WERI-Rb-1 (cell line): ENCODE data around the gene INPP4A.
A peak's percentile ranks its signal among the peaks of the same experiment; 100 is the strongest.

Experiments
- DNase-seq: peaks from one replicate; pipeline ENCODE4 v3.0.0-alpha.2; 2020
- H3K27ac ChIP-seq: fragments of 250-450 bp; sonication (Bioruptor Pico); 2 replicates; pipeline ENCODE4 v1.5.1; 2020; ENCODE audit warnings: mild to moderate bottlenecking, moderate library complexity
- H3K27me3 ChIP-seq: fragments of 250-450 bp; sonication (Bioruptor Pico); 2 replicates; pipeline ENCODE4 v1.5.1; 2021; ENCODE audit warnings: mild to moderate bottlenecking, low read depth, moderate library complexity; ENCODE audit not compliant: insufficient read depth, severe bottlenecking
- H3K36me3 ChIP-seq: fragments of 250-450 bp; sonication (Bioruptor Pico); 2 replicates; pipeline ENCODE4 v1.5.1; 2020; ENCODE audit warnings: mild to moderate bottlenecking, moderate library complexity
- H3K4me3 ChIP-seq: 2 replicates; pipeline ENCODE4 v1.5.1; 2011; ENCODE audit warnings: low read depth, mild to moderate bottlenecking, control low read depth, low read length
- H3K9me3 ChIP-seq: fragments of 250-450 bp; sonication (Bioruptor Pico); 2 replicates; pipeline ENCODE4 v1.5.1; 2021; ENCODE audit warnings: mild to moderate bottlenecking, moderate library complexity; ENCODE audit not compliant: severe bottlenecking
- TF ChIP-seq, protein P1 (sequence below): IDR thresholded peaks from 2 replicates; pipeline ENCODE4 v1.5.1; 2011; ENCODE audit warnings: low read depth, mild to moderate bottlenecking, control low read depth, inconsistent platforms, low read length

INPP4A gene

DNA sequence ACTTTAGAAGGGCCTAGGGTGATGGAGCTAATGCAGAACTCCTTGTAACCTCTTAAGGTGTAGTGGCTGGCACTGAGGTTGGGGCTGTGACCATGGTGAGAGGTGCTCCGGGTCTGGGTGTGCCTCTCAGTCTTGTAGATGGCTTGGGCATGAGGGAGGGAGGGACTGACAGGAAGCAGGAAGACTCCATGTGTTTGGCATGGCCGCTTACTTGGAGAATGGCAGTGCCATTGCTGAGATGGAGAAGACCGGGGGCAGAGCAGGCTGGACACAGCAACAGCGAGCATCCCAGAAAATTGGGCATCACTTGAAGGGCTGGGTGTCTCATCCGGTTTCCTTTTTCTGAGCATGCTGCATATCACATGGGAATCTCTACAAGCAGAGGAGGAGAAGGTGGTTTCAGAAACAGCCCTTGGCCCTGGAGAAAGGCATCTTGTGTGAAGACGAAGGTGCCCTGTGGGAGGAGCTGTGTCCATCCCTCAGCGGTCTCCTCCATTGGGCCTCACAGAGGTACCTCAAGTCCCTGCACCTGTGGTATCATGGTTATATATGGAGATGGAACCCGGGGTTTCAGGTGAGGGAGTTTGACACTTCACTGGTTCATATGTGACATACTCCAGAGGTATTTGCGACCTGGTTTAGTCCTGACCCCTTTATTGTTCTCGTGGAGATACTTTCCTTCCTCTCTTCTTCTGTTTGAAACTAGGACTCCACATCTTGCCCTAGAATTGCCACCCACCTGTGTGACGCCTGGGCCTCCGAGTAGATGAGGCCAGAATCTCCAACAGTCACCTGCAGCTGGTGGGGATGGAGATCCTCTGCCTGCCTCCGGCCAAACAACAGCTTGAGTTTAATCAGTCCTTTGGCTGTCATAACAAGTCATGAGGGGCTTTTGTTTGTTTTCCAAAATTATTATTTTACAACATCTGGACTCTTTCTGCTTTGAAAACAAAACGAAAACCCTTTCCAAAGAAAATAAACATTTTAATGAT is 45.6 kb downstream of the INPP4A start:
- Histone ChIP-seq H3K9me3 (peaks cover 3% of the 10 kb centered on the region), H3K27me3 (no peaks in the 10 kb centered on the region), H3K27ac (no peak overlapping the region; the same call in 1 of the 2 replicates), H3K4me3 (no peak overlapping the region), H3K36me3 (no peaks in the 10 kb centered on the region)
- TF ChIP-seq, protein P1, sequence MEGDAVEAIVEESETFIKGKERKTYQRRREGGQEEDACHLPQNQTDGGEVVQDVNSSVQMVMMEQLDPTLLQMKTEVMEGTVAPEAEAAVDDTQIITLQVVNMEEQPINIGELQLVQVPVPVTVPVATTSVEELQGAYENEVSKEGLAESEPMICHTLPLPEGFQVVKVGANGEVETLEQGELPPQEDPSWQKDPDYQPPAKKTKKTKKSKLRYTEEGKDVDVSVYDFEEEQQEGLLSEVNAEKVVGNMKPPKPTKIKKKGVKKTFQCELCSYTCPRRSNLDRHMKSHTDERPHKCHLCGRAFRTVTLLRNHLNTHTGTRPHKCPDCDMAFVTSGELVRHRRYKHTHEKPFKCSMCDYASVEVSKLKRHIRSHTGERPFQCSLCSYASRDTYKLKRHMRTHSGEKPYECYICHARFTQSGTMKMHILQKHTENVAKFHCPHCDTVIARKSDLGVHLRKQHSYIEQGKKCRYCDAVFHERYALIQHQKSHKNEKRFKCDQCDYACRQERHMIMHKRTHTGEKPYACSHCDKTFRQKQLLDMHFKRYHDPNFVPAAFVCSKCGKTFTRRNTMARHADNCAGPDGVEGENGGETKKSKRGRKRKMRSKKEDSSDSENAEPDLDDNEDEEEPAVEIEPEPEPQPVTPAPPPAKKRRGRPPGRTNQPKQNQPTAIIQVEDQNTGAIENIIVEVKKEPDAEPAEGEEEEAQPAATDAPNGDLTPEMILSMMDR, result no peak
- DNase-seq, result no peak

DNA sequence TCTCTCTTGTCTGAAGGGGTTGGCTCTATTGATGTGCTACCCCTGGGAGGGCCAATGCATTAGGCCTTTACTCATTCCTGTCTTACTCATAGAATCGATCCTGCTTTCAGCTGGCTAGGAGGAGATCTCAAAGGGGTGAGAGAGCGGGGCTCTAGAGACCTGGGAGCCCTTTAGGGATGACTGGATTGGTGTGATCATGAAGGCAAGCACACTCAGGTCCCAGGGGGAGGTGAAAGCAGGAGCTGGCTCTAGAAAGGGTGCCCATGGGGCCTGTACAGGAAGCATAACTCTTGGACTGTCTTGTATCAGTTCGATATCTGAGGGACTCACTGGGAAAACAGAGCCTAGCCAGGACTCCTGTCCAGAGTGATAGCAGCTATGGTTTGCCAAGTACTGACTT is 47.8 kb downstream of the INPP4A start:
- Histone ChIP-seq H3K27me3 (no peaks in the 10 kb centered on the region), H3K4me3 (no peak overlapping the region), H3K36me3 (no peaks in the 10 kb centered on the region), H3K9me3 (peaks cover 10% of the 10 kb centered on the region), H3K27ac (no peak overlapping the region)
- no peak for DNase-seq
- TF ChIP-seq, protein P1, result no peak

DNA sequence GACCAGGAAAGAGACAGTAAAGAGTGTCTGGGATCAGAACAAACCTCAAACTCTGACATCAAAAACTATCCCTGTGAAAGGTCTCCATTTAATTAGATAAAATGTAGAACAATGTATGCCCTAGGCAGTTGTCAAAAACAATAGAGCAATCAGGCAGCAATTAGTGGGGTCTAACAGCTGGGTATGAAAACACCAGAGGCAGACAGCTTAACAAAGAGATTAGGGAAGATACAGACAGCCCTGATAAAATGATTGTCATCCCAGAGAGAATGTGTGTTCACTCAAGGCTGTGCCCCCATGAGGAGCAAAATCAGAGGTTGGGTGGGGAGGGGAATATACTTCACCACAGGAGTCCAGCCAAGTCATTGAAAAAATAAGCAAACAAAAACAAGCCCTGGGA is 50.0 kb downstream of the INPP4A start:
- DNase-seq, result no peak
- H3K9me3 ChIP-seq, result peaks cover 10% of the 10 kb centered on the region
- TF ChIP-seq, protein P1, result no peak
- H3K36me3 ChIP-seq, result no peaks in the 10 kb centered on the region
- no peaks in the 10 kb centered on the region for H3K27me3 ChIP-seq
- no peak overlapping the region for H3K4me3 ChIP-seq
- H3K27ac ChIP-seq, result no peak overlapping the region

DNA sequence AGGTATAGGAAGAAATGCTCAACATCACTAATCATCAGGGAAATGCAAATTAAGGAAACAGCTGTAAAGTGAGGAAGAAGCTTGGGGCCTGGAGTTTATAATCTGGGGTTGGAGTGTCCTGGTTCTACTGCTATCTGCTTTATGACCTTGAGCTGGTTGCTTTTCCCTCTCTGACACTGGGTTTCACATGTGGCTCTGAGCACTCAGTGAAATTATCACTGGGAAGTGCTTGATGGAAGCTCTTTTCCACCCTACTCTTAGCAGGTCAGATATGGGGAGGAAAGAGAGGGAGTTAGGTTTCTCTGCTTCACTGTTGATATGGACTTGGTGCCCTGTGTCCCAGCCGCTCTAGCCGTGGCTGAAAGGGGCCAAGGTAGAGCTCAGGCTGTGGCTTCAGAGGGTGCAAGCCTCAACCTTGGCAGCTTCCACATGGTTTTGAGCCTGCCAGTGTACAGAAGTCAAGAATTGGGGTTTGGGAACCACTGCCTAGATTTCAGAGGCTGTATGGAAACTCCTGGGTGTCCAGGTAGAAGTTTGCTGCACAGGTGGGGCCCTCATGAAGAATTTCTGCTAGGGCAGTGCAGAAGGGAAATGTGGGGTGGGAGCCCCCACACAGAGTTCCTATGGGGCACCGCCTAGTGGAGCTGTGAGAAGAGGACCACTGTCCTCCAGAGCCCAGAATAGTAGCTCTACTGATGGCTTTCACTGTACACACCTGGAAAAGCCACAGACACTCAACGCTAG is 52.3 kb downstream of the INPP4A start:
- DNase-seq, result no peak
- H3K27me3 ChIP-seq, result no peaks in the 10 kb centered on the region
- H3K9me3 ChIP-seq, result peaks cover 10% of the 10 kb centered on the region
- no peak overlapping the region for H3K27ac ChIP-seq
- H3K4me3 ChIP-seq, result no peak overlapping the region
- TF ChIP-seq, protein P1, result no peak
- no peaks in the 10 kb centered on the region for H3K36me3 ChIP-seq

DNA sequence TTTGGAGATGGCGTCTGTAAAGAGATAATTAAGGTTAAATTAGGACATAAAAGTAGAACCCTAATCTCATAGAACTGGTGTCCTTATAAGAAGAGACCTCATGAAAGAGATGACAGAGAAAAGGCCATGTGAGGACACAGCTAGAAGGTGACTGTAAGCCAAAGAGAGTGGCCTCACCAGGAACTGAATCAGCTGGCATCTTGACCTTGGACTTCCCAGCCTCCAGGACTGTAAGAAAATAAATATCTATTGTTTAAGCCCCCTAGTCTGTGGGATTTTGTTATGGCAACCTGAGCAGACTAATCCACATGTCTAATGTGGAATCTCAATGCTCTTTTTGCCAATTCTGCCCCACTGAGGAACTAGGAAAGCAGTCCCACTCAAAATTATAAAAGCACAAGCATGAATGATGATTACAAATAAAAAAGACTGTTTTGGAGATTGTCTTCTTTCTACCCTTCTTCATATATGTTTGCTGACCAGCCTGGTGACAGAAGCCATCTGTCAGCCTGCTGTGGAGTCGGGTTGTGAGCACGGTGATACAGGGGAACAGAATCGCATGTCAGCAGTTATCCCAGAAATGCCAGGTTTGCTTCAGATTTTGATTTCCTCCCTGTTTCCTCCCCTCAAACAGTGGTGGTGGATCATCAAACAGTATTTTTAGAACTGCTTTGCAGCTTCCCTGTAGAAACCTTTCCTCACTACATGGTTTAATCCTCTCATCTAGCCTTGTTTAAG is 54.2 kb downstream of the INPP4A start:
- Histone ChIP-seq H3K4me3 (no peak overlapping the region), H3K27ac (peak overlapping the region; percentile 14), H3K36me3 (no peaks in the 10 kb centered on the region), H3K9me3 (peaks cover 7% of the 10 kb centered on the region), H3K27me3 (no peaks in the 10 kb centered on the region)
- DNase-seq, result no peak
- TF ChIP-seq, protein P1, result no peak
